K562 treated with DMSO at 1 percent for 12 hours (cell line): ENCODE measurements around the gene ASB2. TPM values are rescaled to one million over a fixed set of nuclear protein-coding genes. Genes with fewer than 3 reads are reported as not detected.

Experiments
- total RNA-seq: library from RNA; unstranded; fragments of 300-600 nt; gene quantifications from 2 replicates; pipeline ENCODE4 v1.2.3, GENCODE V29; 2022; ENCODE audit not compliant: insufficient read depth

The ASB2 gene
- total RNA-seq, result 0.89 and 5.4 TPM in 2 replicates

DNA sequence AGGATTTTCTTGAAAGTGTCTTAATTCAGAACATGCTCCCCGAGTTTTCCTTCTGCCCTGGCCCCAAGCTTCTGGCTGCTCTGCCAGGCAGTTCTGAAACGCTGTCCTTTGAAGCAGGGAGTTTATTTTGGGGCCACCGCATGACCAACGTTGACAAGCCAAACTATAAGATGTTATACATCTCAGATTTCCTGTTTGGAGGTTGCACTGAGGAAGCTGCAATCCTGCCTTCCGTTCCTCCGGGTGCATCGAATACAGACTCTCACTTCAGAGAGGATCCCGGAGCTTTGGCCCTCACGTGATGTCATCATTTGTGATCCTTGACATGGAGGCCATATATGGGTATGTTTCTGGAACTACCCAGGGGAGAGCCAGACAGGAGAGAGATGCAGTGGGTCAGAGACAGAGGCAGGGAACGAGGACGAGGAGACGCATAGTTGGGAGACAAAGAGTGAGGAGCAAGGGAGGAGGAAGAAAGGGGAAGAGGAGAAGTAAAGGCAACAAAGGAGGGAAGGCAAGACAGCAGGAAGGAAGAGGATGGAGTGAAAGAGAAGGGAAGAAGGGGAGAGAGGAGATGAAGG, at the start of gene ASB2:
Gene ASB2 (minus strand): TSS at position 94 of the 581 bp plus-strand sequence. CDS start 12,031 bp downstream, outside the sequence.

GRCh38 chr14:93997082-93997481, 20.7 kb upstream of the ASB2 start, which contains the start of gene CCDC197:
TSS of gene CCDC197 (plus strand) at chr14:93997301. CDS start at chr14:93998132, 831 bp downstream.

GRCh38 chr14:93926873-93927799, 49.2 kb downstream of the ASB2 start, which contains the start of gene FAM181A:
TSS of gene FAM181A (plus strand) at chr14:93927344. CDS start at chr14:93928286, 942 bp downstream.

Other genes with a start within 250 kb of the ASB2 start
- gene PRIMA1, start 188.1 kb downstream of the ASB2 start, total RNA-seq, result not detected in 2 replicates
- not detected in 2 replicates for gene FAM181A, start 49.2 kb downstream of the ASB2 start, total RNA-seq
- gene CCDC197, start 20.7 kb upstream of the ASB2 start, total RNA-seq, result not detected in 2 replicates
- 0.26 TPM in 1 of 2 replicates, not detected in the other for gene OTUB2, start 49.8 kb upstream of the ASB2 start, total RNA-seq
- 43.0 and 79.6 TPM in 2 replicates for gene DDX24, start 104.6 kb upstream of the ASB2 start, total RNA-seq
- 33.4 and 57.4 TPM in 2 replicates for gene IFI27L1, start 104.7 kb upstream of the ASB2 start, total RNA-seq
- 7.4 and 10.7 TPM in 2 replicates for gene IFI27, start 134.2 kb upstream of the ASB2 start, total RNA-seq
- 7.9 and 31.3 TPM in 2 replicates for gene IFI27L2, start 153.0 kb upstream of the ASB2 start, total RNA-seq
- not detected in 2 replicates for gene PPP4R4, start 197.8 kb upstream of the ASB2 start, total RNA-seq